ENCODE results near the gene PCDH7.

Gene PCDH7

GRCh38 chr4:30717208-30718020 is 2.8 kb upstream of the PCDH7 start:
- ATAC-seq: peak; percentile 27
- TF ChIP-seq ZFP3 (CRISPR knock-in tag; IDR thresholded peaks at IDR 0.05): no peak
- no peak for TF ChIP-seq TCF4 (CRISPR knock-in tag; IDR thresholded peaks at IDR 0.05; ENCODE audit: borderline replicate concordance)
- no peak for TF ChIP-seq TSHZ2 (CRISPR knock-in tag; IDR thresholded peaks at IDR 0.05)
- TF ChIP-seq RARB (CRISPR knock-in tag; IDR thresholded peaks at IDR 0.05): no peak
- no peak for TF ChIP-seq GLIS3 (CRISPR knock-in tag; IDR thresholded peaks at IDR 0.05)
- TF ChIP-seq ARNTL (CRISPR knock-in tag; IDR thresholded peaks at IDR 0.05; ENCODE audit: borderline replicate concordance, low read depth): no peak
- no peak for TF ChIP-seq SNAI2 (CRISPR knock-in tag; IDR thresholded peaks at IDR 0.05)
- TF ChIP-seq ISL1 (CRISPR knock-in tag; IDR thresholded peaks at IDR 0.05): no peak
- no peak for TF ChIP-seq ZNF565 (CRISPR knock-in tag; conservative IDR thresholded peaks at IDR 0.05; ENCODE audit: low read depth)
- no peak for TF ChIP-seq PPARA (CRISPR knock-in tag; IDR thresholded peaks at IDR 0.05; ENCODE audit: borderline replicate concordance)
- no peak for TF ChIP-seq POU6F1 (CRISPR knock-in tag; IDR thresholded peaks at IDR 0.05; ENCODE audit: borderline replicate concordance, low read depth)
- no peak for TF ChIP-seq ZNF8 (CRISPR knock-in tag; IDR thresholded peaks at IDR 0.05)
- no peak for TF ChIP-seq ZNF70 (CRISPR knock-in tag; IDR thresholded peaks at IDR 0.05)
- no peak for TF ChIP-seq OSR1 (CRISPR knock-in tag; IDR thresholded peaks at IDR 0.05)
- TF ChIP-seq TOX (CRISPR knock-in tag; IDR thresholded peaks at IDR 0.05; ENCODE audit: borderline replicate concordance): no peak
- no peak for TF ChIP-seq ESRRG (CRISPR knock-in tag; IDR thresholded peaks at IDR 0.05)
- TF ChIP-seq ZFP30 (CRISPR knock-in tag; IDR thresholded peaks at IDR 0.05): no peak

- no peak for TF ChIP-seq SNAI2 (CRISPR knock-in tag; IDR thresholded peaks at IDR 0.05)
- TF ChIP-seq PPARA (CRISPR knock-in tag; IDR thresholded peaks at IDR 0.05; ENCODE audit: borderline replicate concordance): no peak
- TF ChIP-seq OSR1 (CRISPR knock-in tag; IDR thresholded peaks at IDR 0.05): no peak
- TF ChIP-seq PATZ1 (CRISPR knock-in tag; IDR thresholded peaks at IDR 0.05; ENCODE audit: borderline replicate concordance): no peak
- TF ChIP-seq ZNF565 (CRISPR knock-in tag; conservative IDR thresholded peaks at IDR 0.05; ENCODE audit: low read depth): no peak
- no peak for TF ChIP-seq CREB5 (CRISPR knock-in tag; IDR thresholded peaks at IDR 0.05; ENCODE audit: low read depth)
- TF ChIP-seq TSHZ2 (CRISPR knock-in tag; IDR thresholded peaks at IDR 0.05): no peak
- no peak for TF ChIP-seq ISL1 (CRISPR knock-in tag; IDR thresholded peaks at IDR 0.05)
- TF ChIP-seq ZNF8 (CRISPR knock-in tag; IDR thresholded peaks at IDR 0.05): no peak
- TF ChIP-seq GLIS3 (CRISPR knock-in tag; IDR thresholded peaks at IDR 0.05): no peak
- no peak for TF ChIP-seq ZFP30 (CRISPR knock-in tag; IDR thresholded peaks at IDR 0.05)
- TF ChIP-seq RARB (CRISPR knock-in tag; IDR thresholded peaks at IDR 0.05): no peak
- TF ChIP-seq ZNF70 (CRISPR knock-in tag; IDR thresholded peaks at IDR 0.05): no peak
- no peak for TF ChIP-seq ZC3H10 (CRISPR knock-in tag; IDR thresholded peaks at IDR 0.05)
- no peak for TF ChIP-seq BACH2 (CRISPR knock-in tag; IDR thresholded peaks at IDR 0.05; ENCODE audit: borderline replicate concordance)
- no peak for TF ChIP-seq POU6F1 (CRISPR knock-in tag; IDR thresholded peaks at IDR 0.05; ENCODE audit: borderline replicate concordance, low read depth)
- TF ChIP-seq ESRRG (CRISPR knock-in tag; IDR thresholded peaks at IDR 0.05): no peak
- no peak for TF ChIP-seq ARNTL (CRISPR knock-in tag; IDR thresholded peaks at IDR 0.05; ENCODE audit: borderline replicate concordance, low read depth)
- peak; percentile 13 for ATAC-seq
Measured at GRCh38 chr4:30718021-30718542, 2.1 kb upstream of the PCDH7 start.

All from SK-N-SH treated with all-trans-retinoic acid at 6 μM for 48 hours (cell line).